ENCODE measurements around the gene FBP2. TPM values are rescaled to one million over a fixed set of nuclear protein-coding genes. Genes with fewer than 3 reads are reported as not detected.

The FBP2 gene
- total RNA-seq, 4 donors from 2014 or later = not detected

DNA sequence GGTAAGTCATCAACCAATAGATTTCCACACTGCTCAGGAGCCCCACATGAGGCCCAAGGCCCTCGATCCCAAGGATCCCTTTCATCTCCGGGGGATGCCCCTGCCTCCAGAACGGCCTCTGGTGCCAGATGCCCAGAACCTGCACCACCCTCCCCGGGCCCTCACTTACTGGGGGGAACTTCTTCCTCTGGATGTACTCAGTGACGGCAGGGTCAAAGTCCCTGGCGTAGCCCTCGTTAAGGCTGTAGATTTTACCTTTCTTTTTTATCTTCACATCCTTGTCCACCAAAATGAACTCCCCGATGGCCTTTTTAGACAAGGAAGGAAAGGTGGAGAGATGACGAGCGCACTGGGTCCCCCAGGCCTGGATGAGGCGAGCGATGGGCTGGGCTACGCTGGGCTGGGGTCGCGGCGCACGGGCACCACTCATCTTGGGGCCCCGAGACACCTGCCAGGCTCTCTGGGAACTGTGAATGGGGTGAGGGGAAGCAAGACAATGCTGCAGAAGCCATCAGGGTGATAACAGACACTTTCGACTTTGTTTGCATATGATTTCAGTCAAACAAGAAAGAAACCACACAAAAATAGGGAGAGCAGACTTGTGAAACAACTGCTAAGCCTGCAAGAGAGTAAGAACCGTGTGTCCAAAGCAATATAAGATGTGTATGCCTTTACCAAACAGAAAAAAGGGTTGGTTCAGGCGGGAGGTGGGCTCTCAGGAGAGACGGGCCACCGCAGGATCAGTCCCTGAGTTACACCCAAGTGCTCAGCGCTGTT is 13.2 kb upstream of the FBP2 start:
- H3K9me3 ChIP-seq = no peaks in the 10 kb centered on the region
- peaks cover 0 to 17% (median 0%) of the 10 kb centered on the region in 3 donors for H3K36me3 ChIP-seq
- no peak for TF ChIP-seq POLR2A (IDR thresholded peaks at IDR 0.05)
- TF ChIP-seq, protein P1, sequence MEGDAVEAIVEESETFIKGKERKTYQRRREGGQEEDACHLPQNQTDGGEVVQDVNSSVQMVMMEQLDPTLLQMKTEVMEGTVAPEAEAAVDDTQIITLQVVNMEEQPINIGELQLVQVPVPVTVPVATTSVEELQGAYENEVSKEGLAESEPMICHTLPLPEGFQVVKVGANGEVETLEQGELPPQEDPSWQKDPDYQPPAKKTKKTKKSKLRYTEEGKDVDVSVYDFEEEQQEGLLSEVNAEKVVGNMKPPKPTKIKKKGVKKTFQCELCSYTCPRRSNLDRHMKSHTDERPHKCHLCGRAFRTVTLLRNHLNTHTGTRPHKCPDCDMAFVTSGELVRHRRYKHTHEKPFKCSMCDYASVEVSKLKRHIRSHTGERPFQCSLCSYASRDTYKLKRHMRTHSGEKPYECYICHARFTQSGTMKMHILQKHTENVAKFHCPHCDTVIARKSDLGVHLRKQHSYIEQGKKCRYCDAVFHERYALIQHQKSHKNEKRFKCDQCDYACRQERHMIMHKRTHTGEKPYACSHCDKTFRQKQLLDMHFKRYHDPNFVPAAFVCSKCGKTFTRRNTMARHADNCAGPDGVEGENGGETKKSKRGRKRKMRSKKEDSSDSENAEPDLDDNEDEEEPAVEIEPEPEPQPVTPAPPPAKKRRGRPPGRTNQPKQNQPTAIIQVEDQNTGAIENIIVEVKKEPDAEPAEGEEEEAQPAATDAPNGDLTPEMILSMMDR (IDR thresholded peaks at IDR 0.05) = no peak
- peak in 2 of 3 donors; percentile 55 to 68 for DNase-seq
- H3K27ac ChIP-seq = peak overlapping the region in 3 of 4 donors; percentile 59 to 73 (median 62)
- H3K27me3 ChIP-seq = no peaks in the 10 kb centered on the region
- no peak overlapping the region for H3K4me3 ChIP-seq
- H3K4me1 ChIP-seq = peaks cover 0 to 31% (median 8%) of the 10 kb centered on the region in 4 donors

DNA sequence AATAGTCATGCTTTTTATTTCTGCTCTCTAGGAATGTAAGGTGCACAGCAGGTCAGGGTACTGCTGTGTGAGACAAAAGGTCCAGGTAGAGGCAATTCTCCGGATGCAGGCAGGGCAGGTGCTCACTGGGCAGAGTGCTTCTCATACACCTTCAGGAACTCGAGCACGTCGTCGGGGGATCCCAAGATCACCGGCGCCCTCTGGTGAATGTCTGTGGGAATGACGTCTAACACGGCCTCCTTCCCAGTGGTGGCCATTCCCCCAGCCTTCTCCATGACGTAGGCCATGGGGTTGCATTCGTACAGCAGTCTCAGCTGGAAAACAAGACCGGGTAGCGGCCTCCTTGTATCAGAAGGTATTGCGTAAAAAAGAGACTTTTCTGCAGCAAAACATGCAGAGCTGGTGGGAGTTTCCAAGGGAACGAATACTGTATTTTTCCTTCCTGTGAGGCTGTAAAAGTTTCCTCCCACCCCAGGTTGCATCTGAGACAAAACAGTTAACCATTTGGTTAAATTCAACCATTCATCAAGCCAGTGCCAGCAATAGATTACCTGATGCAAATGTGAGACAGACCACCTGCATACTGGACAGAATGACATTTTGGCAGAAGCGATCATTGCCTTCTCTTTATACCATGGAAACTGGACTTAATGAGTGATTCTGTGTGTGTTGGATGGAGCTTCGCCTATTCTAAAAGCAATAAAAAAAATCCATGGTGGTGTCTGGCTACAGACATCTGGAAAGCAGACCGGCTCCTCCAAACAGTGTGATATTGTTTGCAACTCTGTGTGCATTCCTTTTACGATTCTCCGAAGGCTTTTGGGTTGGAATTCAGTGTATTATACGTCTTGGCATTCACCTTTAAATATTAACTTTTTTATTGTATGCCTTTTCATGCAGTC is 9.9 kb upstream of the FBP2 start:
- Histone ChIP-seq H3K27me3 (no peaks in the 10 kb centered on the region), H3K27ac (peak overlapping the region in 1 of 4 donors; percentile 47), H3K9me3 (no peaks in the 10 kb centered on the region), H3K4me1 (peaks cover 0 to 31% (median 6%) of the 10 kb centered on the region in 4 donors), H3K36me3 (peaks cover 0 to 7% (median 0%) of the 10 kb centered on the region in 3 donors), H3K4me3 (no peak overlapping the region)
- peak; percentile 61 to 88 (median 81) for DNase-seq
- TF ChIP-seq, protein P1 (IDR thresholded peaks at IDR 0.05) = peak in 5 of 6 experiments; percentile 37 to 76 (median 71)
- no peak for TF ChIP-seq POLR2A (IDR thresholded peaks at IDR 0.05)

DNA sequence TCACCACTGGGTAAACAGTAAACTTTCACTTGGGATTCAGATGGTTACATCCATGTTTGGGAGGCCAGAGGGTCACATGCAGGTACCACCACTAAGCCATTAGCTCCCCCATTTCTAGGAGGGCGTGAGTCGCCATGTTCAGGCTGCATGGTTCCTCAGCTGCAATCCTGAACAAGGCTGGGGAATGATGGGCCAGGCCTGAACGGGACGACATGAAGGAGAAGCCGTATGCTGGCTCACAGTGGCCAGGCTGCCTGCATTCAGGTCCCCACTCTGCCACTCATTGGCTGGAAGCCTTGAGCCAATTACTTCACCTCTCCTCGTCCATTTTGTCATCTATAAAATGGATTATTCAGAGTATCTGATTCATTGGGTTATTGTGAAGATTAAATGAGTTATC is 9.0 kb upstream of the FBP2 start:
- H3K27ac ChIP-seq = no peak overlapping the region
- H3K36me3 ChIP-seq = peaks cover 0 to 7% (median 0%) of the 10 kb centered on the region in 3 donors
- H3K27me3 ChIP-seq = no peaks in the 10 kb centered on the region
- no peak overlapping the region for H3K4me3 ChIP-seq
- peaks cover 0 to 25% (median 4%) of the 10 kb centered on the region in 4 donors for H3K4me1 ChIP-seq
- TF ChIP-seq POLR2A (IDR thresholded peaks at IDR 0.05) = no peak
- TF ChIP-seq, protein P1 (IDR thresholded peaks at IDR 0.05) = no peak
- no peaks in the 10 kb centered on the region for H3K9me3 ChIP-seq
- no peak for DNase-seq

DNA sequence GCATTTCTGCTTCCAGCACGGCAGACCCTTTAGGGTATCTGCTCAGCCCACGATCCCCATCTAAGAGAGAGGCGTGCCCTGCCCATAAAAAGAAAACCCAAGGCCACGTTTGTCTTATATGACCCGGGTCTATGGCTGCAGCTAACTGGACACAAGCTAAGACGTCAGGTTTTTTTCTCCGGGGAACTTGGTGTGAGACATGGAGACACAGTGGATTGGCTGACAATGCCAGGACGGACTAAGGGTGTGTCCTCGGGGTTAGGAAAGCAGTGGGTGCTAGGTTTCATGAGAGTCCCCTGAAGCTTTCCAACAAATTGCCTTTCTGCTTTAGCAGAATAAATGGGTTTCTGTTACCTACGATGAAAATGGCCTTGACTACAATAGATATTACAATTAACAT is 7.1 kb upstream of the FBP2 start:
- Histone ChIP-seq H3K4me1 (peaks cover 0 to 14% (median 0%) of the 10 kb centered on the region in 4 donors), H3K27me3 (no peaks in the 10 kb centered on the region), H3K36me3 (no peaks in the 10 kb centered on the region), H3K9me3 (no peaks in the 10 kb centered on the region), H3K27ac (peak overlapping the region in 1 of 4 donors; percentile 3), H3K4me3 (no peak overlapping the region)
- DNase-seq = no peak
- TF ChIP-seq POLR2A (IDR thresholded peaks at IDR 0.05) = no peak
- TF ChIP-seq, protein P1 (IDR thresholded peaks at IDR 0.05) = no peak

DNA sequence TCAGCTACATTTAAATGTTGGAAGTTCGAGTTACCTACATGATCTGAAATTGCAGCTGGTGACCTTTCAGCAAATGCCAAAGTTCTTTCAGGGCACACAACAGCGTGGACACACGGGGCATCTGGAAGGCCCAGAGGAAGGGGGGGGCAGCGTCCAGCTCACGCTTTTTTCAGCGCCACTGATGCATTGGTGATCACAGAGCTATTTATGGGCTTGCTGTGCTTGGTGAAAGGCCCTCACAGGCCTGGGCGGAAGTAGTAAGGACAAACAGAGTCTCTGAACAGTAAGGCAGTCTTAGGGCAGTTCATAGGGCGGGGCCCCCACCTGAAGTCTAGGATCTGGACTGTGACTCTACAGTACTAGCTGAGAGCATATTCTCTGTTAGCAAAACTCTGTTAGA is 6.6 kb upstream of the FBP2 start:
- H3K9me3 ChIP-seq = no peaks in the 10 kb centered on the region
- DNase-seq = peak in 2 of 3 donors; percentile 51 to 59
- peaks cover 0 to 14% (median 0%) of the 10 kb centered on the region in 4 donors for H3K4me1 ChIP-seq
- TF ChIP-seq POLR2A (IDR thresholded peaks at IDR 0.05) = no peak
- TF ChIP-seq, protein P1 (IDR thresholded peaks at IDR 0.05) = no peak
- peak overlapping the region in 1 of 4 donors; percentile 3 for H3K27ac ChIP-seq
- H3K4me3 ChIP-seq = no peak overlapping the region
- no peaks in the 10 kb centered on the region for H3K36me3 ChIP-seq
- H3K27me3 ChIP-seq = no peaks in the 10 kb centered on the region

All from Peyer's patch (tissue), 4 donors.